Liver (tissue), 3 donors: Measurements from ENCODE around the gene APOBEC3G.

Experiments used
- FOXA2 ChIP-seq: IDR thresholded peaks from 2 replicates; pipeline ENCODE4 v1.6.1; 2016; ENCODE audit warnings: antibody characterized with exemption
- JUND ChIP-seq, 2 donors: IDR thresholded peaks; 2 replicates each; pipeline ENCODE4 v1.6.1; 2016; ENCODE audit warnings: antibody characterized with exemption in 2 of 2
- RAD21 ChIP-seq, 2 donors: IDR thresholded peaks; 2 replicates each; pipeline ENCODE4 v1.6.1; 2016; ENCODE audit warnings: antibody characterized with exemption in 2 of 2, mild to moderate bottlenecking in 2 of 2
- YY1 ChIP-seq: IDR thresholded peaks from 2 replicates; pipeline ENCODE4 v1.6.1; 2016; ENCODE audit warnings: antibody characterized with exemption, mild to moderate bottlenecking
- TF ChIP-seq, protein P1 (sequence below): fragments of 150-350 bp; IDR thresholded peaks from 2 replicates; pipeline ENCODE4 v1.5.1; 2017; ENCODE audit warnings: improper control_type of control experiment, low read depth, low read length; ENCODE audit not compliant: missing input control
- TF ChIP-seq, protein P2 (sequence below): IDR thresholded peaks from 2 replicates; pipeline ENCODE4 v1.6.1; 2016; ENCODE audit warnings: antibody characterized with exemption, mild to moderate bottlenecking
- TF ChIP-seq, protein P3 (sequence below): IDR thresholded peaks from 2 replicates; pipeline ENCODE4 v1.6.1; 2016; ENCODE audit warnings: antibody characterized with exemption
- donor health status: healthy.
- donor health status: healthy.

DNA sequence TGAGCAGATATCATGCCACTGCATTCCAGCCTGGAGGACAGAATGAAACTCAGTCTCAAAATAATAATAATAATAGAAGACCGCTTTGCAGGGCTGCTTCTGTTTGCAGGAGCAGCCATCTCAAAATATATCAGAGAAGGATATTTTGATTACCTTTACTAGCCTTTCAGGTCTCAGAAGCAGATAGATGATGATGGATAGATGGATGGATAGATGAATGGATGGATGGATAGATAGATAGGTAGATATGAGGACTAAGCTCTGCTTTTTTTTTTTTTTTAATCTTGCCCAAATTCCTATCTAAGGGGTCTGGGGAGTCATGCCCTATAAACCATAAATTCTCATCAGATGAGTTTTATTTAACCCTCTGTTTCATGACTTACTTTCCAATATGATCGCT, 38.5 kb downstream of the APOBEC3G start:
- TF ChIP-seq JUND (IDR thresholded peaks at IDR 0.05) (no peak), RAD21 (IDR thresholded peaks at IDR 0.05) (no peak), FOXA2 (no peak), YY1 (no peak)
- TF ChIP-seq, protein P1, sequence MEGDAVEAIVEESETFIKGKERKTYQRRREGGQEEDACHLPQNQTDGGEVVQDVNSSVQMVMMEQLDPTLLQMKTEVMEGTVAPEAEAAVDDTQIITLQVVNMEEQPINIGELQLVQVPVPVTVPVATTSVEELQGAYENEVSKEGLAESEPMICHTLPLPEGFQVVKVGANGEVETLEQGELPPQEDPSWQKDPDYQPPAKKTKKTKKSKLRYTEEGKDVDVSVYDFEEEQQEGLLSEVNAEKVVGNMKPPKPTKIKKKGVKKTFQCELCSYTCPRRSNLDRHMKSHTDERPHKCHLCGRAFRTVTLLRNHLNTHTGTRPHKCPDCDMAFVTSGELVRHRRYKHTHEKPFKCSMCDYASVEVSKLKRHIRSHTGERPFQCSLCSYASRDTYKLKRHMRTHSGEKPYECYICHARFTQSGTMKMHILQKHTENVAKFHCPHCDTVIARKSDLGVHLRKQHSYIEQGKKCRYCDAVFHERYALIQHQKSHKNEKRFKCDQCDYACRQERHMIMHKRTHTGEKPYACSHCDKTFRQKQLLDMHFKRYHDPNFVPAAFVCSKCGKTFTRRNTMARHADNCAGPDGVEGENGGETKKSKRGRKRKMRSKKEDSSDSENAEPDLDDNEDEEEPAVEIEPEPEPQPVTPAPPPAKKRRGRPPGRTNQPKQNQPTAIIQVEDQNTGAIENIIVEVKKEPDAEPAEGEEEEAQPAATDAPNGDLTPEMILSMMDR: no peak
- TF ChIP-seq, protein P2, sequence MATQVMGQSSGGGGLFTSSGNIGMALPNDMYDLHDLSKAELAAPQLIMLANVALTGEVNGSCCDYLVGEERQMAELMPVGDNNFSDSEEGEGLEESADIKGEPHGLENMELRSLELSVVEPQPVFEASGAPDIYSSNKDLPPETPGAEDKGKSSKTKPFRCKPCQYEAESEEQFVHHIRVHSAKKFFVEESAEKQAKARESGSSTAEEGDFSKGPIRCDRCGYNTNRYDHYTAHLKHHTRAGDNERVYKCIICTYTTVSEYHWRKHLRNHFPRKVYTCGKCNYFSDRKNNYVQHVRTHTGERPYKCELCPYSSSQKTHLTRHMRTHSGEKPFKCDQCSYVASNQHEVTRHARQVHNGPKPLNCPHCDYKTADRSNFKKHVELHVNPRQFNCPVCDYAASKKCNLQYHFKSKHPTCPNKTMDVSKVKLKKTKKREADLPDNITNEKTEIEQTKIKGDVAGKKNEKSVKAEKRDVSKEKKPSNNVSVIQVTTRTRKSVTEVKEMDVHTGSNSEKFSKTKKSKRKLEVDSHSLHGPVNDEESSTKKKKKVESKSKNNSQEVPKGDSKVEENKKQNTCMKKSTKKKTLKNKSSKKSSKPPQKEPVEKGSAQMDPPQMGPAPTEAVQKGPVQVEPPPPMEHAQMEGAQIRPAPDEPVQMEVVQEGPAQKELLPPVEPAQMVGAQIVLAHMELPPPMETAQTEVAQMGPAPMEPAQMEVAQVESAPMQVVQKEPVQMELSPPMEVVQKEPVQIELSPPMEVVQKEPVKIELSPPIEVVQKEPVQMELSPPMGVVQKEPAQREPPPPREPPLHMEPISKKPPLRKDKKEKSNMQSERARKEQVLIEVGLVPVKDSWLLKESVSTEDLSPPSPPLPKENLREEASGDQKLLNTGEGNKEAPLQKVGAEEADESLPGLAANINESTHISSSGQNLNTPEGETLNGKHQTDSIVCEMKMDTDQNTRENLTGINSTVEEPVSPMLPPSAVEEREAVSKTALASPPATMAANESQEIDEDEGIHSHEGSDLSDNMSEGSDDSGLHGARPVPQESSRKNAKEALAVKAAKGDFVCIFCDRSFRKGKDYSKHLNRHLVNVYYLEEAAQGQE: no peak
- TF ChIP-seq, protein P3, sequence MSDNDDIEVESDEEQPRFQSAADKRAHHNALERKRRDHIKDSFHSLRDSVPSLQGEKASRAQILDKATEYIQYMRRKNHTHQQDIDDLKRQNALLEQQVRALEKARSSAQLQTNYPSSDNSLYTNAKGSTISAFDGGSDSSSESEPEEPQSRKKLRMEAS: no peak
